ENCODE measurements around the gene MARCHF6. TPM values are rescaled to one million over a fixed set of nuclear protein-coding genes. Genes with fewer than 3 reads are reported as not detected.
"Not testable (repeated sequence)": the region's sequence is repeated elsewhere in the genome, so short reads cannot be mapped to it uniquely, and the experiment has no call there.

MARCHF6 gene
- total and polyA plus RNA-seq, 4 donors, result 35.4 to 185 (median 105) TPM

- no peaks in the 10 kb centered on the region for H3K9me3 ChIP-seq (ENCODE audit: control insufficient read depth in 4 of 4, insufficient read depth in 3 of 4, low read length in 3 of 4)
- no peak for TF ChIP-seq CTCF (IDR thresholded peaks at IDR 0.05; ENCODE audit: control extremely low read depth, extremely low read depth)
- H3K27me3 ChIP-seq (ENCODE audit: control insufficient read depth in 3 of 3, insufficient read depth in 3 of 3, low read length in 2 of 3), result no peaks in the 10 kb centered on the region
- DNase-seq, result no peak
- H3K36me3 ChIP-seq (ENCODE audit: control insufficient read depth in 4 of 4, insufficient read depth in 4 of 4, low read length in 4 of 4), result peaks cover 0 to 2% (median 0%) of the 10 kb centered on the region in 4 donors
- no peak overlapping the region for H3K9ac ChIP-seq (ENCODE audit: insufficient read depth in 1 of 2, low read length in 2 of 2)
- peaks cover 0 to 16% (median 11%) of the 10 kb centered on the region in 5 donors for H3K4me1 ChIP-seq (ENCODE audit: control insufficient read depth in 5 of 5, insufficient read depth in 5 of 5, low read length in 5 of 5)
- H3K27ac ChIP-seq (ENCODE audit: low read depth in 1 of 2, low read length in 1 of 2), result no peak overlapping the region
- no peak for ATAC-seq (ENCODE audit: insufficient read depth, low FRiP score)
- WGBS, 2 donors, result 92 to 98% methylated on average over 1 of the region's 1 CpG
- H3K4me3 ChIP-seq, result no peak overlapping the region
Measured at GRCh38 chr5:10367579-10367978, 14.1 kb downstream of the MARCHF6 start.

- peaks cover 0 to 21% (median 18%) of the 10 kb centered on the region in 5 donors for H3K4me1 ChIP-seq (ENCODE audit: control insufficient read depth in 5 of 5, insufficient read depth in 5 of 5, low read length in 5 of 5)
- peaks cover 0 to 6% (median 1%) of the 10 kb centered on the region in 4 donors for H3K36me3 ChIP-seq (ENCODE audit: control insufficient read depth in 4 of 4, insufficient read depth in 4 of 4, low read length in 4 of 4)
- TF ChIP-seq CTCF (IDR thresholded peaks at IDR 0.05; ENCODE audit: control extremely low read depth, extremely low read depth), result no peak
- DNase-seq (no peak), ATAC-seq (ENCODE audit: insufficient read depth, low FRiP score) (no peak)
- H3K4me3 ChIP-seq, result no peak overlapping the region
- H3K27ac ChIP-seq (ENCODE audit: low read depth in 1 of 2, low read length in 1 of 2), result no peak overlapping the region
- H3K27me3 ChIP-seq (ENCODE audit: control insufficient read depth in 3 of 3, insufficient read depth in 3 of 3, low read length in 2 of 3), result no peaks in the 10 kb centered on the region
- WGBS, 2 donors, result 96 to 98% methylated on average over 2 of the region's 2 CpGs
- no peak overlapping the region for H3K9ac ChIP-seq (ENCODE audit: insufficient read depth in 1 of 2, low read length in 2 of 2)
- no peaks in the 10 kb centered on the region for H3K9me3 ChIP-seq (ENCODE audit: control insufficient read depth in 4 of 4, insufficient read depth in 3 of 4, low read length in 3 of 4)
Measured at GRCh38 chr5:10370931-10371330, 17.4 kb downstream of the MARCHF6 start.

- H3K27ac ChIP-seq (ENCODE audit: low read depth in 1 of 2, low read length in 1 of 2); H3K27me3 ChIP-seq (ENCODE audit: control insufficient read depth in 3 of 3, insufficient read depth in 3 of 3, low read length in 2 of 3); H3K4me3 ChIP-seq; DNase-seq; H3K9ac ChIP-seq (ENCODE audit: insufficient read depth in 1 of 2, low read length in 2 of 2); ATAC-seq (ENCODE audit: insufficient read depth, low FRiP score); H3K36me3 ChIP-seq (ENCODE audit: control insufficient read depth in 4 of 4, insufficient read depth in 4 of 4, low read length in 4 of 4); H3K9me3 ChIP-seq (ENCODE audit: control insufficient read depth in 4 of 4, insufficient read depth in 3 of 4, low read length in 3 of 4): not testable (repeated sequence)
- 86 to 90% methylated on average over 2 of the region's 2 CpGs for WGBS, 2 donors
- peaks cover 0 to 19% (median 15%) of the 10 kb centered on the region in 5 donors for H3K4me1 ChIP-seq (ENCODE audit: control insufficient read depth in 5 of 5, insufficient read depth in 5 of 5, low read length in 5 of 5)
Measured at GRCh38 chr5:10371369-10371768, 17.9 kb downstream of the MARCHF6 start.

- peaks cover 0 to 11% (median 4%) of the 10 kb centered on the region in 4 donors for H3K36me3 ChIP-seq (ENCODE audit: control insufficient read depth in 4 of 4, insufficient read depth in 4 of 4, low read length in 4 of 4)
- H3K27ac ChIP-seq (ENCODE audit: low read depth in 1 of 2, low read length in 1 of 2), result no peak overlapping the region
- no peaks in the 10 kb centered on the region for H3K27me3 ChIP-seq (ENCODE audit: control insufficient read depth in 3 of 3, insufficient read depth in 3 of 3, low read length in 2 of 3)
- WGBS, 2 donors, result 93 to 94% methylated on average over 8 of the region's 8 CpGs
- no peak for DNase-seq
- H3K9ac ChIP-seq (ENCODE audit: insufficient read depth in 1 of 2, low read length in 2 of 2), result no peak overlapping the region
- H3K4me1 ChIP-seq (ENCODE audit: control insufficient read depth in 5 of 5, insufficient read depth in 5 of 5, low read length in 5 of 5), result peaks cover 0 to 22% (median 19%) of the 10 kb centered on the region in 5 donors
- H3K9me3 ChIP-seq (ENCODE audit: control insufficient read depth in 4 of 4, insufficient read depth in 3 of 4, low read length in 3 of 4), result no peaks in the 10 kb centered on the region
- ATAC-seq (ENCODE audit: insufficient read depth, low FRiP score), result peak; percentile 34
- H3K4me3 ChIP-seq, result no peak overlapping the region
- no peak for TF ChIP-seq CTCF (IDR thresholded peaks at IDR 0.05; ENCODE audit: control extremely low read depth, extremely low read depth)
Measured at GRCh38 chr5:10372726-10373709, 19.5 kb downstream of the MARCHF6 start.
